Left renal cortex interstitium (tissue), 4 donors: ENCODE results near the gene SPPL3. TPM values are rescaled to one million over a fixed set of nuclear protein-coding genes. Genes with fewer than 3 reads are reported as not detected.
"Not testable (repeated sequence)": the region's sequence is repeated elsewhere in the genome, so short reads cannot be mapped to it uniquely, and the experiment has no call there.

Experiments
- DNase-seq, 4 donors: peaks; one replicate each; pipeline ENCODE4 v3.0.0-alpha.2; 2013; ENCODE audit warnings: low read depth in 4 of 4, low spot score in 2 of 4, missing footprints in 1 of 4
- polyA plus RNA-seq, 4 donors: library from polyadenylated mRNA; unstranded; fragments of 120-200 nt; gene quantifications; one replicate each; pipeline ENCODE4 v1.2.1, GENCODE V29; 2013; ENCODE audit not compliant: insufficient read length in 4 of 4

The SPPL3 gene
- polyA plus RNA-seq, 4 donors: 74.2 to 86.5 (median 79.6) TPM

DNA sequence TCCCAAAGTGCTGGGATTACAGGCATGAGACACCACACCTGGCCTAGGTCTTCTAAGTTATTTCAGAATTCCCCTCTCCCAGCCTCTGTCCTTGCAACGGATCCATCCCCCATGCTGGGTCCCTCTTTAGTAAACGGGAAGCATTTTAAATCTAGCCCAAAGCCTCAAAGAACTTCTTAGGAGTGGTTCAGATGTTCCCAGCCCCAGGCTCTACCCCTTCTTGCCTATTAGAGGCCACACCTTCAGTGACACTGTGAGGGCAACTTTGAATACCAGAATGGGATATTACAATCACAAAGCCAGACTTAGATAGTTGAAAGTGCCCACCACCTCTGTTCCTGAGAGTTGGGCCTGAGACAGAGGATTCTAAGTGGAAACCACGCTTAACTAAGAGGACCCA is 18.1 kb upstream of the SPPL3 start:
- DNase-seq: no peak

- DNase-seq: no peak
Measured at GRCh38 chr12:120921637-120922036, 17.5 kb upstream of the SPPL3 start.

DNA sequence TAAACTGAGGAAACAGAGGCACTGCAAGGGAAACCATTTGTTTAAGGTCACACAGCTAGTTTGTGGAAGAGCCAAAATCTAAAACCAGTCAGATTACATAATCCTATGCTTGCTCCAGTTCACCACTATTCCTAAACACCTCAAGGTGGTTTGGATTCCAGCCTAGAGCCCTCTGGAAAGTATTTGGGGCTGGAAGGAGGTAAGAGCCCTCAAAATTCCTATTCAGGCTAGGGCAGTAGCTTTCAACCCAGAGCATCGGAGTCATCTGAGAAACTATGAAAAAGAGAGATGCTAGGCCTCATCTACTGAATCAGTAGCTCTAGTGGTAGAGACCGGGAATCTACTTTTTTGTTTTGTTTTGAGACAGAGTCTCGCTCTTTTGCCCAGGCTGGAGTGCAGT is 16.0 kb upstream of the SPPL3 start:
- DNase-seq: no peak

- DNase-seq: no peak
Measured at GRCh38 chr12:120917748-120918147, 13.6 kb upstream of the SPPL3 start.

- no peak for DNase-seq
Measured at GRCh38 chr12:120916561-120916960, 12.4 kb upstream of the SPPL3 start.

DNA sequence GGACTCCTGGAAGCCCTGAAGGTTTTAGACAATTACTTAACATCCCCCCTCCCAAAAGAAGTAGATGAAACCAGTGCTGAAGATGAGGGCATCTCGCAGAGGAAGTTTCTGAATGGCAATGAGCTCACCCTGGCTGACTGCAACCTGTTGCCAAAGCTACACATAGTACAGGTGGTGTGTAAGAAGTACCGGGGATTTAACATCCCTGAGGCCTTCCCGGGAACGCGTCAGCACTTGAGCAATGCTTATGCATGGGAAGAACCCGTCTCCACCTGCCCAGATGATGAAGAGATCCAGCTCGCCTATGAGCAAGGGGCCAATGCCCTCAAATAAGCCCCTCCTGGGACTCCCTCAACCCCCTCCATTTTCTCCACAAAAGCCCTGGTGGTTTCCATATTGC is 10.6 kb upstream of the SPPL3 start:
- DNase-seq: no peak

DNA sequence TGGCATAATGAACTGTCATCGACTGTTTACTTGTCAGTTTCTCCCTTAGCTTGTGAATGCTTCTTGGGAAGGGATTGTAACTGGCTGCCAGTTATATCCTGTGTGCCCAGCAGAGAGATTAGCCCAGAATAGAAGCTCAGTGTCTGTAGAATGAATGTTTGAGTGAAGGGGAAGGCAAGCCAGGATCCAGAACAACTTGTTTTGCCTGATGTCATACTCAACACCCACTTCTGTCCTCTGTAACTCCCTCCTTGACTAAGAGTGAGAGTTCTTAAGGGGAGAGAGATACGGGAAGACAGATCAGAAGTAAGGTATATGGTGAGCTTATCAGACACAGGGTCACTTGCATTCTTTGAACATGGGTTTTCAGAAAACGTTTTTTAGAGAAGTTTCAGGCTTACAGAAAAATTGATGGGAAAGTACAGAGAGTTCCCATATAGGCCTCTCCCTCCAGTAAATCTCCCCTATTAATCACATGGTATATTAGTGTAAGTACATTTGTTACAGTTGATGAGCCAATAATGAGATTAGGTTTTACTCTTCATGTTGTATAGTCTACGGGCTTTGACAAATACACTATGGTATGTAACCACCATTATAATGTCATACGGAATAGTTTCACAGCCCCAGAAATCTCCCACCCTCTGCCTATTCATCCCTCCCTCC is 5.6 kb upstream of the SPPL3 start:
- no peak for DNase-seq

GRCh38 chr12:120905856-120906384 is 1.8 kb upstream of the SPPL3 start:
- DNase-seq: no peak

DNA sequence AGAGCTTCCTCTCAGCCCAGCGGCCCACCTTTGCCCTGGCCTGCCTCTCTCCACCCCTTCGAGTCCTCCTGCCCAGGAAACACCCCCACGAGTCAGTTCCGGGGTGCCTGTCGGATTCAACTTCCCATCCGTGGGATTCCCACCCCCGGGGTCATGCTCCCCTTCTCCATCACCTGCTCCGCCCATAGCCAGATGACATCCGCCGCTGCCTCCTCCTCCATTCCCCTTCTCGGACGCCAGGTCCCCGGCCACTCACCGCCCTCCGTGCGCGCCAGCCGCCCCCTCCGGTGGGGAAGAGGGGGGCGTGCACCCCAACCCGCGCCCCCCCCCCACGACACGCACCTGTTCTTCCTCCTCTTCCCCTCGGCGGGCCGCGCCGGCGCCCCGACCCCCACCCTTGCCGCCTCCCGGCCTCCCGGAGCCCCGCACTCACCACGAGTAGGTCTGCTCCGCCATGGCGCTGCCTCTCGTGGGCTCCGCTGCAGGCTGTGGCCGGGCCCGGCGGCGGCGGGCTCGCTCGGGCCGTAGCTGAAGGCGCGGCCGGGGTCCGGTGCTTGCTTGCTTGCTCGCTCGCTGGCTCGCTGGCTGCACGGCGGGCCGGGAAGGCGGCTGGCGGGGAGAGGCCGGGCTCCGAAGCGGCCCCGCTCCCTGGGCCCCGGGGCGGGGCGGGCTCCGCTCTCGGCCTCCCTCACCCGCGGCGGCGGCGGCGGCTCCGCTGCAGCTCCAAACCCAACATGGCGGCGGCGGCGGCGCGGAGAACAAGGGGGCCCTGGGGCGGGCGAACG is 554 bp downstream of the SPPL3 start:
- no peak for DNase-seq

GRCh38 chr12:120902846-120903411 is 1.2 kb downstream of the SPPL3 start:
- no peak for DNase-seq

GRCh38 chr12:120901818-120902217 is 2.3 kb downstream of the SPPL3 start:
- DNase-seq: no peak

GRCh38 chr12:120901101-120901500 is 3.1 kb downstream of the SPPL3 start:
- not testable (repeated sequence) for DNase-seq

DNA sequence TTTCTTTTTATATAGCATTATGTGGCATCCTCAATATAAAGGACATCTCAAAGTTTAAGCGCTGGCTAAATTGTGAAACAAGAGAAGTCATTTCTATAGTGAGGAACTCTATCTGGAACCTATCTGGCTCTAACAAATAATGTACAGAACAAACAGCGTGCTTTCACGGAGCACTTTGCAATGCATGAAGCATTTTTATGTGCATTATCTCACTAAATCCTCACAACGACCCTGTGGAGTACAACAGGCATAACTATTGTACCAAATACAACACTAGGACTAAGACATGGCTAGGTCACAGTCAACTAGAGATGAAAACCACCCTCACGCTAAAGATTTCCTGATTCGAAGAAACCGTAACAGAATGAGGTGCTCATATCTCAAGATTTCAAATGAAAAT is 8.6 kb downstream of the SPPL3 start:
- DNase-seq: no peak

- DNase-seq: no peak
Measured at GRCh38 chr12:120892265-120892664, 11.9 kb downstream of the SPPL3 start.

GRCh38 chr12:120890963-120891362 is 13.2 kb downstream of the SPPL3 start:
- DNase-seq: no peak

- DNase-seq: no peak
Measured at GRCh38 chr12:120887253-120888043, 16.7 kb downstream of the SPPL3 start.

GRCh38 chr12:120886199-120887018 is 17.7 kb downstream of the SPPL3 start:
- DNase-seq: no peak

DNA sequence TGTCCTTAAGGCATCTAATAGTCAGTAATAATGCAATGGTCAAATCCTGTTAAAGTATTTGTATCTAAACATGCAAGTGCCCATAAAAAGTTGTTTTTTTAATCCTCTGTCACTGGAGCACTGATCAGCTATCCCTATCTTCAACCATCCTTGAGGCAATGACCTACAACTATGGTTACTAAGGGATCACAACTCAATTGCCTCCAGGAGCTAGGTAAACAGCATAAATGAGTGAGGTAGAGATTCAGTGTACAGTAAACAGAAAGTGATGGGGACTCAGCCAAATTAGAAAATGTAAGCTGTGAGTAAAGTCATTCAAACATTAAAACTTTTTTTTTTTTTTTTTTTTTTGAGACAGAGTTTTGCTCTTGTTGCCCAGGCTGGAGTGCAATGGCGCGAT is 18.6 kb downstream of the SPPL3 start:
- no peak for DNase-seq

DNA sequence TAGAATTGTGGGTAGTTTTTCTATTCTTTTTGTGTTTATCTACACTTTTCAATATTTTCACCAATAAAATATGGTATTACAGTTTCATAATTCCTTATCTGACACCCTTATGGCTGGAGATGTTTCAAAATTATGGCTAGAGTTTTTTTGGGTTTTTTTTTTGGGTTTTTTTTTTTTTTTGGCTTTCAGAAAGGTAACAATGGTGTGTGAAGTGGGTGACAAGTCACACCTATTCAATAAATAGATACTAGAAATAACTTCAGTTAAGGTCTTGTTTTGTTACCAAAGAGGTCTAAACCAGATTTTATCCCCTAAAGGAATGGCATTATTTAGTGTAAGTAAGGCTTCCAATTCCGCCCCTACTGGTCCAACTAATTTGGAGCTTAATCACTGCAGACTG is 19.5 kb downstream of the SPPL3 start:
- no peak for DNase-seq

DNA sequence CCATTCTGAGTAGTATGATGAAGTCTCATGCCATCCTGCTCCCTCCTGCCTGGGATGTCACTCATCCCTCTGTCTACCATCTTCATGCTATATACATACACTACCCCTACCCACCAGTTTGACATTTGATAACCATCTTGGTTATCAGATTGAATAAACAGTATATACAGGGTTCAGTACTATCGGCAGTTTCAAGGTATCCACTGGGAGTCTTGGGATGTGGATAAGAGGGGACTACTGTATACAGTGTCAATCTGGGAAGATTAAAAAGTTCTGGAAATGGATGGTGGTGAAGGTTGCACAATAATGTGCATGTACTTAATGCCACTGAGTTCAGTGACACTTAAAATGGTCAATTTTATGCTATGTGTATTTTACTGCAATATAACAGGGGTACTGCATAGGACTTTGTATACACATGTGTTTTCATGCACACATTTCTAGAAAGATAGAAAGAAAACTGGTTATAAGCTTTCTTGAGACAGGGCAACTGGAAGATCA is 22.1 kb downstream of the SPPL3 start:
- DNase-seq: no peak
